ENCODE data around the gene FKTN. TPM values are rescaled to one million over a fixed set of nuclear protein-coding genes. Genes with fewer than 3 reads are reported as not detected.

The FKTN gene
- total and polyA plus RNA-seq, 8 donors = 1.7 to 39.7 (median 4.1) TPM

DNA sequence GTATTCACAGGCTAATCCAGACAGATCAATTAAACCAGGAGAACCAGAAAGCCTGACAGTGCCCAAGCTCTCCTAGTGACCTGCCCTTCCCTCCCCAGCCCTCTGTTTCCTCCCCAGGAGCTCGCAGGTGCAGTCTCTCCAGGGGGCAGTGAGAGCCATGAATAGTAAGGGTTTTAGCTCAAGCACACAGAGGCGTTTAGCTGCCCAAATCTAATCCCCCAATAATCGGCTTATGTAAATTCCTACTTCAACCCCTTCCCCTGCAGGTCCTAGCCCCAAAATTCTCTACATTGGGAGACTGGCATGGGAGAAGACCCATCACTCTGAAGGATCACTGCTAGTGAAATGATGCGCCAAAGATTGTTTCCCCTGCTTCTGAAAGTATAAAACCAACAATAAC is 93.9 kb downstream of the FKTN start:
- no peaks in the 10 kb centered on the region for H3K9me3 ChIP-seq
- peaks cover 6 to 12% (median 10%) of the 10 kb centered on the region in 4 donors for H3K4me1 ChIP-seq
- DNase-seq = no peak
- no peak overlapping the region for H3K27ac ChIP-seq
- H3K27me3 ChIP-seq = peaks cover 0 to 20% (median 12%) of the 10 kb centered on the region in 3 donors
- intact Hi-C loops (cut with DNase I; ENCODE audit: low total_unique reads) = no loop called here
- WGBS, 5 donors = 56 to 73% (median 64%) methylated on average over 4 of the region's 4 CpGs
- no peaks in the 10 kb centered on the region for H3K36me3 ChIP-seq
- TF ChIP-seq POLR2A (IDR thresholded peaks at IDR 0.05) = no peak
- no peak for TF ChIP-seq POLR2AphosphoS5 (IDR thresholded peaks at IDR 0.05)
- TF ChIP-seq CTCF (IDR thresholded peaks at IDR 0.05) = no peak
- no peak for TF ChIP-seq EP300 (IDR thresholded peaks at IDR 0.05)
- no peak overlapping the region for H3K4me3 ChIP-seq

- Histone ChIP-seq H3K27me3 (peaks cover 0 to 56% (median 19%) of the 10 kb centered on the region in 3 donors), H3K4me1 (peaks cover 7 to 14% (median 11%) of the 10 kb centered on the region in 4 donors), H3K27ac (no peak overlapping the region), H3K9me3 (no peaks in the 10 kb centered on the region), H3K36me3 (no peaks in the 10 kb centered on the region), H3K4me3 (peak overlapping the region; percentile 42 to 67 (median 52))
- TF ChIP-seq POLR2AphosphoS5 (IDR thresholded peaks at IDR 0.05) (no peak), EP300 (IDR thresholded peaks at IDR 0.05) (no peak), CTCF (IDR thresholded peaks at IDR 0.05) (peak in 2 of 7 experiments; percentile 12 to 25)
- WGBS, 5 donors = 1 to 3% (median 2%) methylated on average over 54 to 75 of the region's 75 CpGs
- intact Hi-C loops (cut with DNase I; ENCODE audit: low total_unique reads) = no loop called here
- DNase-seq = peak; percentile 38 to 74
Observed at GRCh38 chr9:105656131-105656921, 98.4 kb downstream of the FKTN start.

DNA sequence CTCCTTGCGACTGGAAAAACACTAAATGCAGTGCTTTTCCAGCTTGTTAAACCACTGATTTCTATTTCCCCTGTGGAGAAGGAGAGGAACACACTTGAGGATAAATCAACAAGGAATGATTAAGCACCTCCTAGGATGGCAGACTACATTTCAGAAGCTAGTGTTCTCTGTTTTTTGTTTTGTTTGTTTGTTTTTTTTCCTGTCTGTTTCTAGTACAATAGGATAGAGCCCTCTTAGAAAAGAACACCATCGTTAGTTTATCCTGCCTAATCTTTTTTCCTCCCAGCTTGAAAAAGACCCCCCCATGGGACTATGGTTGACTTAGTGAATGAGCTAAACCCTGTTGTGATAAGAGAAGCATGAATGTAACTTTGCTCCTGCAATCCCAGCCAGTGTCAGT is 100.4 kb downstream of the FKTN start:
- no peak for DNase-seq
- 62 to 77% (median 72%) methylated on average over 2 of the region's 2 CpGs for WGBS, 5 donors
- intact Hi-C loops (cut with DNase I; ENCODE audit: low total_unique reads) = no loop called here
- H3K36me3 ChIP-seq = no peaks in the 10 kb centered on the region
- TF ChIP-seq CTCF (IDR thresholded peaks at IDR 0.05) = no peak
- no peak for TF ChIP-seq POLR2AphosphoS5 (IDR thresholded peaks at IDR 0.05)
- TF ChIP-seq POLR2A (IDR thresholded peaks at IDR 0.05) = no peak
- no peak for TF ChIP-seq EP300 (IDR thresholded peaks at IDR 0.05)
- no peak overlapping the region for H3K27ac ChIP-seq
- H3K4me3 ChIP-seq = no peak overlapping the region
- peaks cover 7 to 14% (median 11%) of the 10 kb centered on the region in 4 donors for H3K4me1 ChIP-seq
- peaks cover 0 to 56% (median 19%) of the 10 kb centered on the region in 3 donors for H3K27me3 ChIP-seq
- H3K9me3 ChIP-seq = no peaks in the 10 kb centered on the region

GRCh38 chr9:105661011-105661410 is 103.1 kb downstream of the FKTN start:
- H3K9me3 ChIP-seq = no peaks in the 10 kb centered on the region
- H3K4me3 ChIP-seq = no peak overlapping the region

More at GRCh38 chr9:105661011-105661410, 103.1 kb downstream of the FKTN start:
- Histone ChIP-seq H3K36me3 (no peaks in the 10 kb centered on the region), H3K27me3 (peaks cover 0 to 44% (median 15%) of the 10 kb centered on the region in 3 donors), H3K27ac (no peak overlapping the region), H3K4me1 (peaks cover 7 to 10% (median 8%) of the 10 kb centered on the region in 4 donors)
- no peak for DNase-seq
- intact Hi-C loops (cut with DNase I; ENCODE audit: low total_unique reads) = no loop called here
- 82 to 92% (median 87%) methylated on average over 4 of the region's 4 CpGs for WGBS, 5 donors
- TF ChIP-seq CTCF (IDR thresholded peaks at IDR 0.05) (no peak), POLR2A (IDR thresholded peaks at IDR 0.05) (no peak), EP300 (IDR thresholded peaks at IDR 0.05) (no peak), POLR2AphosphoS5 (IDR thresholded peaks at IDR 0.05) (no peak)

Data from stomach (tissue), 9 donors.